Spinal cord (tissue), 10 donors: ENCODE measurements around the gene FAR2. TPM values are rescaled to one million over a fixed set of nuclear protein-coding genes. Genes with fewer than 3 reads are reported as not detected.
A peak's percentile ranks its signal among the peaks of the same experiment; 100 is the strongest.

Source experiments
- DNase-seq, 6 donors: peaks; one replicate each; pipeline versions ENCODE4 v3.0.0 to v3.0.0-alpha.2; 2013 to 2015; ENCODE audit warnings: low spot score in 6 of 6, low read depth in 4 of 6
- H3K27ac ChIP-seq: one replicate; pipeline ENCODE4 v1.5.1; 2013; ENCODE audit warnings: low read depth, low read length, control low read depth
- H3K27me3 ChIP-seq: one replicate; pipeline ENCODE4 v1.6.1; 2013; ENCODE audit warnings: low read length; ENCODE audit not compliant: control insufficient read depth, insufficient read depth
- H3K36me3 ChIP-seq: one replicate; pipeline ENCODE4 v1.6.1; 2013; ENCODE audit warnings: low read length; ENCODE audit not compliant: control insufficient read depth, insufficient read depth
- H3K4me1 ChIP-seq: one replicate; pipeline ENCODE4 v1.6.1; 2013; ENCODE audit warnings: low read length; ENCODE audit not compliant: control insufficient read depth, insufficient read depth
- H3K4me3 ChIP-seq: one replicate; pipeline ENCODE4 v1.5.1; 2013; ENCODE audit warnings: low read depth, low read length, control low read depth
- H3K9me3 ChIP-seq: one replicate; pipeline ENCODE4 v1.6.1; 2013; ENCODE audit warnings: low read length; ENCODE audit not compliant: control insufficient read depth, insufficient read depth
- WGBS: methylation state at CpG from one replicate; pipeline ENCODE4 v1.1.5; 2013; ENCODE audit warnings: missing lambda C conversion rate; ENCODE audit not compliant: insufficient coverage; 5-methylcytosine and 5-hydroxymethylcytosine counted together
- polyA plus RNA-seq, 2 donors: library from polyadenylated mRNA; unstranded; fragments of 120-200 nt; gene quantifications; one replicate each; pipeline ENCODE4 v1.2.1, GENCODE V29; 2013; ENCODE audit not compliant: insufficient read length in 2 of 2
- total RNA-seq, 2 donors: library from RNA; depleted of rRNA in 1 of 2; stranded (reverse); fragments of 120-200 nt in 1 of 2; fragments of >200 nt in 1 of 2; gene quantifications; one replicate each; pipeline versions ENCODE4 v1.2.3 to v1.2.4, GENCODE V29; 2013 to 2014
- donor health status: healthy.

FAR2 gene
- total and polyA plus RNA-seq, 4 donors, result 11.4 to 33.2 (median 25.8) TPM

DNA sequence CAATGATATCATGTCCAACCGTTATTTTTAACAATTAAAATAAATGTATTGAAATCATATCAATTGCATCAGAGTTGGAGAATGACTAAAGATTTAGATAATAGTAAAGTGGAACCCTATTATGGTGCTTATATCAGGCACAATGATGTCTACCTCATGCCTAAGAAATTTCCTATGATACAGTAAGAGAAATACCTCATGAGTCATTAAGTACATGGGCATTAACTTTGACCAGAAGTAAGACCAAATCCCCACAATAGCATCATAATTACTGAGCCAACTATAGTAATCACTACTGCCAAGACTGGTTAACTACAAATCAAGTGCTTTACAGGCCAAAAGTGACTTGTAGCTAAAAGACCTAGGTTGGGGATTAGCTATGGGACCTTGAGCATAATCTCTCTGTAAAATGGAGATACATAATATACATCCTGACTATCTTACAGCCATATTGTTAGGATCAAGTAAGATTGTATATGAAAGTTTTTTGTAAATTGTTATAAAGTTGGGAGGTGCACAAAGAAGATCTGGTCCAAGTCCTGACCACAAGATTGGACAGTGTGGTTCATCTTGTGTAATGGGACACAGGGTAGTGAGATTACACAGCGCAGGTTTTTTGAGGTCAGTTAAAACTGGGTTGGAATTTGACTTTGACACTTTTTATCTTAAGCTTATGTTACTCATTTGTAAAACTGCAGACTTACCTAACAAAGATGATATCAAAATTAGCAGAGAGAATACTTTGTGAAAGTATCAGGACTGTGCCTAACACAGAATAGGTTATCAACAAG is 171.4 kb downstream of the FAR2 start:
- no peaks in the 10 kb centered on the region for H3K27me3 ChIP-seq
- H3K4me3 ChIP-seq, result no peak overlapping the region
- no peaks in the 10 kb centered on the region for H3K4me1 ChIP-seq
- H3K36me3 ChIP-seq, result peaks cover 11% of the 10 kb centered on the region
- no peaks in the 10 kb centered on the region for H3K9me3 ChIP-seq
- H3K27ac ChIP-seq, result no peak overlapping the region
- WGBS, result no CpG with 5 or more reads among the region's 2 CpGs
- no peak for DNase-seq

- no peak overlapping the region for H3K27ac ChIP-seq
- no peaks in the 10 kb centered on the region for H3K4me1 ChIP-seq
- DNase-seq, result no peak
- H3K9me3 ChIP-seq, result no peaks in the 10 kb centered on the region
- peaks cover 11% of the 10 kb centered on the region for H3K36me3 ChIP-seq
- 100% methylated on average over 3 of the region's 3 CpGs for WGBS
- H3K4me3 ChIP-seq, result no peak overlapping the region
- H3K27me3 ChIP-seq, result no peaks in the 10 kb centered on the region
Measured at GRCh38 chr12:29322157-29322556, 173.1 kb downstream of the FAR2 start.

DNA sequence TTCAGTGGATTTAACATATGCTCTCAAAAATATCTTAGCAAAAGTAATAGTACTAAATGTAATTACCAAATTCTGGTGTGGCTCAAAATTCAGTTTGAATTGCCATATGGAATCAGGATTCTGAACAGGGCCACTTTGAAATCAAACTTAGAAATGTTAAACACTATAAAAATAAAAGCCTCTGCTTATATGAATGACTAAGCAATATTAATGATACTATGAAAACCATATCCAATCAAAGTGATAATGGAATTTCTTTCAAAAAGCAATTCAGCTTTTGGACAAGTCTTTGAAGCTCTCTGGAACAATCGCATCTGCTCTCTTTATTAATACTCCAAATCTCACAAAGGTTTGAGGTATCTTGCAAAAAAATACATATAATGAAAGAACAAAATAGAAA is 180.3 kb downstream of the FAR2 start:
- no peak for DNase-seq
- H3K27ac ChIP-seq, result no peak overlapping the region
- H3K27me3 ChIP-seq, result no peaks in the 10 kb centered on the region
- no peaks in the 10 kb centered on the region for H3K36me3 ChIP-seq
- no peaks in the 10 kb centered on the region for H3K9me3 ChIP-seq
- WGBS, result no CpG with 5 or more reads among the region's 1 CpG
- H3K4me3 ChIP-seq, result no peak overlapping the region
- H3K4me1 ChIP-seq, result no peaks in the 10 kb centered on the region

DNA sequence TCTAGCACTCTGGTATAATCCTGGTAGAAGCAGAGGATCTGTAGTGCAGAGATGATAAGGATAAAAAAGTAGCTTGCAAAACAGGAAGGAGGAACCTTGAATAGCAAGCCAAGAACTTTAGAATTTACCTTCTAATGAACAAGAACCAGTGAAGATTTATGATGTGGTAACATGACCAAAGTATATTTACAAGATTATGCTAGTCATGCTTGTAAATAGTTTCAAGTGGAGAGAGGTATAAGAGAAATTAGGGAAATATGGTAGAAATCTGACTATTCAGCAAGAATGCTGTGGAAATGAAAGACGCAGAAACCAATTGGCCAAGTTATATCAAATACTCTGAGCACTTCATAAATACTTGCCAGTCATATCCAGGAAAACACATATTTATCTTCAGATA is 184.1 kb downstream of the FAR2 start:
- no peaks in the 10 kb centered on the region for H3K27me3 ChIP-seq
- H3K4me1 ChIP-seq, result no peaks in the 10 kb centered on the region
- DNase-seq, result no peak
- H3K36me3 ChIP-seq, result peaks cover under 1% of the 10 kb centered on the region
- WGBS, result no CpG with 5 or more reads among the region's 1 CpG
- H3K4me3 ChIP-seq, result no peak overlapping the region
- no peaks in the 10 kb centered on the region for H3K9me3 ChIP-seq
- no peak overlapping the region for H3K27ac ChIP-seq

DNA sequence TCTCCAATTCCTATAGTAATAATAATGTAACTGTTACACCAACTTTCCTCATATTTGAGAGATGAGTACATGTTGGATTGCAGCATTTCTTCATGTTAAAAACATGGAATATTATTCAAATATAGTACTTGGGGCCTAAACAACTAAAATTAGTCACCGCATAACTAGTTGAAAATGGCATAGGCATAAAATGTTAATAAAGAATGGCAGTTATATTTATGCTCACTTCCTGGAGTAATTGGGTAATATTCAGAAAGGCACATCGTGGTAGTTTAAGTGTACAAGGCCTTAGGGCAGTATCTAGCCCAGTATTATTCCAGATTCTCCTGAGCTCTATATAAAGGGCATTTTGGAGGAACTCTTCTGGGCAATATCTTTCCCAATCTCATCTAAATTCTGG is 185.9 kb downstream of the FAR2 start:
- Histone ChIP-seq H3K9me3 (no peaks in the 10 kb centered on the region), H3K4me1 (no peaks in the 10 kb centered on the region), H3K27me3 (no peaks in the 10 kb centered on the region), H3K36me3 (peaks cover 4% of the 10 kb centered on the region), H3K27ac (no peak overlapping the region), H3K4me3 (no peak overlapping the region)
- no peak for DNase-seq
- WGBS, result no CpG with 5 or more reads among the region's 2 CpGs

- peaks cover 8% of the 10 kb centered on the region for H3K36me3 ChIP-seq
- 100% methylated on average over 1 of the region's 1 CpG for WGBS
- no peak overlapping the region for H3K27ac ChIP-seq
- no peak overlapping the region for H3K4me3 ChIP-seq
- no peaks in the 10 kb centered on the region for H3K4me1 ChIP-seq
- DNase-seq, result no peak
- no peaks in the 10 kb centered on the region for H3K9me3 ChIP-seq
- H3K27me3 ChIP-seq, result no peaks in the 10 kb centered on the region
Measured at GRCh38 chr12:29337325-29337724, 188.2 kb downstream of the FAR2 start.

DNA sequence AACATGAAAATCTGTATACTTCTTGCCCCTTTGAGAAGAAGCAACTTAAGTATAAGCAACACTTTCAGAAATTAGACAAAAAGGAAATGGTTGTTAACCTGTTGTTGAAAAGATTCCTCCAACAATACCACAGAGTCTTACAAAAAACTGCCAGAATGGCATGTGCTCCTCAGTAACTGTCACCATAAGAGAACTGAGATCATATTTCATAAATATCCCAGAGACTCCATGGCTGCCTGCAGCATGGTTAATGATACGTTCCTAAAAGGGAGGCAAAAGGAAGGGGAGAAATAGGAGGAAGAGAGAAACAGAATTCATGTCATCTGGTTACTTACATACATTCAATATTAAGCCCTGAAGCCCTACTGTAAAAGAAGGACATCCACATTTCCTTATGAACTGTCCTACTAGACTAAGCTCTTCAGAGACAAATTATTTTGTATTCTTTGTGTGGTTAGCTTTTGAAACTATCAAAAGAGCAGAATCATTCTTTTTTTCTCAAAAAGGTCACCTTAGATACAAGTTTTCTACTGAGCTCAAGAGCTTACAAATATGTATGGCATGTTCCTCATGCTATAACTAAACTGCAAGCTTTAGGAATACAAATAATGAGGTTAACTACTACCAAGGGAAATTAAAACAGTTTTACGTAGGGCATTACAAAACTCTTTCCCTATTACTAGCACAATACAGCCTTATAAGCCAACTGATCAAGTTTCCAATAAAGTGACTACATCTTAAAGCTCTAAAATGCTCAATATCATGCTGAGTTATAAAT is 194.1 kb downstream of the FAR2 start:
- H3K36me3 ChIP-seq, result peaks cover 11% of the 10 kb centered on the region
- H3K9me3 ChIP-seq, result no peaks in the 10 kb centered on the region
- H3K4me1 ChIP-seq, result no peaks in the 10 kb centered on the region
- peak in 1 of 6 donors; percentile 28 for DNase-seq
- H3K27me3 ChIP-seq, result no peaks in the 10 kb centered on the region
- no CpG with 5 or more reads among the region's 2 CpGs for WGBS
- H3K27ac ChIP-seq, result no peak overlapping the region
- no peak overlapping the region for H3K4me3 ChIP-seq

- Histone ChIP-seq H3K4me1 (no peaks in the 10 kb centered on the region), H3K27ac (no peak overlapping the region), H3K4me3 (no peak overlapping the region), H3K36me3 (peaks cover 7% of the 10 kb centered on the region), H3K27me3 (no peaks in the 10 kb centered on the region), H3K9me3 (no peaks in the 10 kb centered on the region)
- WGBS, result 100% methylated on average over 1 of the region's 3 CpGs
- DNase-seq, result no peak
Measured at GRCh38 chr12:29346769-29347421, 197.8 kb downstream of the FAR2 start.

GRCh38 chr12:29350080-29350479 is 201.0 kb downstream of the FAR2 start:
- no peaks in the 10 kb centered on the region for H3K4me1 ChIP-seq
- no peaks in the 10 kb centered on the region for H3K9me3 ChIP-seq
- H3K36me3 ChIP-seq, result peaks cover 4% of the 10 kb centered on the region
- no peaks in the 10 kb centered on the region for H3K27me3 ChIP-seq
- no peak overlapping the region for H3K27ac ChIP-seq
- peak in 3 of 6 donors; percentile 4 to 49 (median 20) for DNase-seq
- no peak overlapping the region for H3K4me3 ChIP-seq
